CD4-positive, alpha-beta T cell treated with Interleukin-15 for 1 hour (primary cell): ENCODE results near the gene TNRC18.
"Not testable (repeated sequence)": the region's sequence is repeated elsewhere in the genome, so short reads cannot be mapped to it uniquely, and the experiment has no call there.

Source experiments
- DNase-seq: peaks from one replicate; pipeline ENCODE4 v3.0.0-alpha.2; 2020

Gene TNRC18

GRCh38 chr7:5423306-5423975, at the start of gene TNRC18:
TSS of gene TNRC18 (minus strand) at chr7:5423834. CDS start at chr7:5421246, 2,588 bp downstream.
- DNase-seq, result peak; percentile 38

GRCh38 chr7:5472432-5473315, 49.0 kb upstream of the TNRC18 start:
- no peak for DNase-seq

- not testable (repeated sequence) for DNase-seq
Measured at GRCh38 chr7:5471623-5472022, 48.0 kb upstream of the TNRC18 start.

GRCh38 chr7:5470816-5471215, 47.2 kb upstream of the TNRC18 start:
- DNase-seq, result no peak

GRCh38 chr7:5470167-5470532, 46.5 kb upstream of the TNRC18 start:
- no peak for DNase-seq

- DNase-seq, result no peak
Measured at GRCh38 chr7:5469375-5470166, 45.9 kb upstream of the TNRC18 start.

GRCh38 chr7:5467645-5468044, 44.0 kb upstream of the TNRC18 start:
- no peak for DNase-seq

- DNase-seq, result no peak
Measured at GRCh38 chr7:5466551-5466950, 42.9 kb upstream of the TNRC18 start.

GRCh38 chr7:5463031-5463430, 39.4 kb upstream of the TNRC18 start:
- DNase-seq, result no peak

GRCh38 chr7:5462216-5462615, 38.6 kb upstream of the TNRC18 start:
- DNase-seq, result no peak

- no peak for DNase-seq
Measured at GRCh38 chr7:5458921-5459480, 35.4 kb upstream of the TNRC18 start.

GRCh38 chr7:5457245-5457735, 33.7 kb upstream of the TNRC18 start:
- DNase-seq, result no peak

- no peak for DNase-seq
Measured at GRCh38 chr7:5456409-5456808, 32.8 kb upstream of the TNRC18 start.

- no peak for DNase-seq
Measured at GRCh38 chr7:5455581-5456219, 32.1 kb upstream of the TNRC18 start.

- DNase-seq, result no peak
Measured at GRCh38 chr7:5455175-5455574, 31.5 kb upstream of the TNRC18 start.

GRCh38 chr7:5454485-5454884, 30.9 kb upstream of the TNRC18 start:
- no peak for DNase-seq

- no peak for DNase-seq
Measured at GRCh38 chr7:5453566-5454075, 30.0 kb upstream of the TNRC18 start.

GRCh38 chr7:5452937-5453540, 29.4 kb upstream of the TNRC18 start:
- DNase-seq, result no peak

- no peak for DNase-seq
Measured at GRCh38 chr7:5452470-5452899, 28.9 kb upstream of the TNRC18 start.

- no peak for DNase-seq
Measured at GRCh38 chr7:5451391-5451790, 27.8 kb upstream of the TNRC18 start.

GRCh38 chr7:5450549-5451327, 27.1 kb upstream of the TNRC18 start:
- DNase-seq, result peak; percentile 40
